Measurements from ENCODE around the gene DCLK2.
A peak's percentile ranks its signal among the peaks of the same experiment; 100 is the strongest.
"Not testable (repeated sequence)": the region's sequence is repeated elsewhere in the genome, so short reads cannot be mapped to it uniquely, and the experiment has no call there.

The DCLK2 gene

DNA sequence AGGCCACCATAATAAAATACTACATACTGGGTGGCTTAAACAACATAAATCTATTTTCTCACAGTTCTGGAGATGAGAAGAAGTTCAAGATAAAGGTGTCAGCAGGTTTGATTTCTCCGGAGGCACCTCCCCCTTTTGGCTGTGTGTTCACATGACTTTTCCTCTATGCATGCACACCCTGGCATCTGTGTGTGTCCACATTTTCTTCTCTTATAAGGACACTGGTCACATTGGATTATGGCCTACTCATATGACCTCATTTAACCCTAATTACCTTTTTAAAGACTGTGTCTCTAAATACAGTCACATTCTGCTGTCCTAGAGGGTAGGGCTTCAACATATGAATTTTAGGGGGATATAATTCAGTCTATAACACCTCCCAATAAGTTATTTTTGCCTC is 79.8 kb downstream of the DCLK2 start:
- no peak for DNase-seq

DNA sequence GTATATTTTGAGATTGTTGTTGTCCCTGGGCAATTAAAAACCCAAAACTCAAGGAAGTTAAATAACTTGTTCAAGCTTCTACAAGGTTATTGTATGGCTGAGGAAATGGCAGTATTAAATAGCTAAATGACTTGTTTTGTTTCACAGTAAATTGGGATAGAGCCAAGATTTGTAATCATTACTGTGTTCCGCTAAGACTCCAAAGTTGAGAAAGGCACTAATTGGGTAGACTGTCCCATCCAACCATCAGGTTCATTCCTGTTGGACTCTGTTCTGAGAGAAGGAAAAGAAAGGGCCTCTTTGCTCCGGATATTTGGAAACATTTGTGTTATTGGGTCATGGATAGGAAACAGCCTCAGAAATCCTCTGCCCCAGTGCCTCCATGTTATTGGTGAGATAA is 82.2 kb downstream of the DCLK2 start:
- no peak for DNase-seq

DNA sequence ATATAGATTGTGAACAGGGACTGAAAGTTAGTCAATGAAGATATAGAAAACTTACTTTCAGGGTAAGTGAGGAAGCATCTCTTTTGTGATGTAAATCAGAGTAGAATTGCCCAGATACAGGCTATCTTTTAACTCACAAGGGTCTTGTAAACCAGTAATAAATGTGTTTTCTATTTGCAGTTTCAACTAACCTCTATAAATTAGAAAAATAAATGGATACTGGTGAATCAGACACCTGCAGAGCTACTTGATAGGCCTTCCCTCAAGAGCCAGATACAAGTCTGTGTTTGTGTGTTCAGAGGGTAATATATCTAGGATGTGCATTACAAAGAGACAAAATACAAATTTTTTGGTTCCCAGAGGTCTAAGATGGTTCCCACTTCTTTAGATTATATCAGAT is 82.9 kb downstream of the DCLK2 start:
- DNase-seq: no peak

DNA sequence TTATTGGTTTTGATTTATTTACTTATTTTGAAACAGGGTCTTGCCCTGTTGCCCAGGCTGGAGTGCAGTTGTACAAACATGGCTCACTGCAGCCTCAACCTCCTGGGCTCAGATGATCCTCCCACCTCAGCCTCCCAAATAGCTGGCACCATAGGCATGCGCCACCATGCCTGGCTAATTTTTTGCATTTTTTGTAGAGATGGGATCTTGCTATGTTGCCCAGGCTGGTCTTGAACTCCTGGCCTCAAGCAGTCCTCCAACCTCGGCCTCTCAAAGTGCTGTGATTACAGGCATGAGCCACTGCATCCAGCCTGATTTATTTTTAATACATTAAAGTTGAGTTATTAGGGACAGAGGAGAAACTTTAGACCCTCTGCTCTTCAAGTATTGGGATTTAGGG is 83.8 kb downstream of the DCLK2 start:
- not testable (repeated sequence) for DNase-seq

DNA sequence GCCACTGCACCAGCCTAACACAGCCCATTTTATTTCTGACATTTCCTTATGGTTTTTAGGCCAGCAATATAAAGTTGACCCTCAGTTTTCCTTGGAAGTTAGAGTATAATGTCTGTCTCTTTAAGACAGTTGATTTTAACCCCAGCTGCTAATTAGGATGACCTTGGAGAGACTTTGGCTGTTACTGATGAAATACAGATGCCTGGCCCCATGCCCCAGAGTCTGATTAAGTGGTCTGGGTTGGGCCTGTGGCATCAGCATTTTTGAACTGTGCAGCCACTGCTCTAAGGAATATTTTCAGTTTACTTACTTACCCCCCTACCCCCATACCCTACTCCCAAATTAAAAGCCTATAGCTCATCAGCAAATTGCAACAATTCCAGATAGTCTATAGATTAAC is 85.8 kb downstream of the DCLK2 start:
- no peak for DNase-seq

DNA sequence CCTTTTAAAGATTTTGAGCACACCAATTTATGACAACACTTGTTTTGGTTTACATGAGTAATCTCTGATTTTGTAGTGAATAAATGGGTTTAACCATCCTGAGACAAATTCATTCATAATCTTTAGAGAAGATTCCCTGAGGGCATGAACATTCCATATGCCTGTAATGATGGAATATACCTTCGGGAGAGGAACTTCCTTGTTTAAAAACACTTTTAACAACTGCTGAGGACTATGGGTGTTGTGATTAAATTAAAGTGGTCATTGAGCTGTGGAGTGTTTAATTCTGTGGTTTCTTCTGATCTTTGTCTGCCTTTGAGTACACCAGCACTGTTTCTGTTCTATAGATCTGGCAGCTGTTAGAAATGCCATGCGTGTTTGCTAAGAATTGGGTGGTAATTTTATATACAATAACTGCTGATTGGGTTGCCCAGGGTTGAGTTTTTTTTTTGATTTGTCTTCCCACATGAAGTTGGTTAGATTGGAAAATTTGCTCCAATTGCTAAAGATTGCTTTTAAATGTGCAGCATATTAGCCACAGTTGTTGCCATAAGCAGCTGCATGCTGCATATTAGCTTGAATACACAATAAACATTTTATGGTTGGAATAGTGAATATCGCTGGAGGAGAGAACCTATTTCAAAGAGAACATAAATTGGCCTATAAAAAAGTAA is 86.8 kb downstream of the DCLK2 start:
- no peak for DNase-seq

DNA sequence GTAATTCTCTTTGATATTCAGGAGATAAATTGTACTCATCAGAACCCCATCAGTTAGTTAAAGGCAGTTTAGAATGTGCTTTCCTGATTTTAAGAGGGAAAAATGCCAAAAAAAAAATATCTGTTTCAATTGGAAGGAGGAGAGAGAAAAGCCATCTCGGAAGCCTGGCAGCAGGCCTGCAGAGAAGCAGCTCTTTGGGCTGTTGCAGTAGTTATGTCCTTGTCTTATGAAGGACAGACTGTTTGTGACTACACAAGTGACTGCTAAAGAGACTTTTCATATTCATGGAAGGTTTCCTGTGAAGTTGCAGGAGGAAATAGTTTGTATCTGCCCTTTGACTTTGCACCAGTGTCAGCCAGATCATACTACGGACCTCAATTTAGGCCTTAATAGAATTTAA is 88.8 kb downstream of the DCLK2 start:
- DNase-seq: no peak

DNA sequence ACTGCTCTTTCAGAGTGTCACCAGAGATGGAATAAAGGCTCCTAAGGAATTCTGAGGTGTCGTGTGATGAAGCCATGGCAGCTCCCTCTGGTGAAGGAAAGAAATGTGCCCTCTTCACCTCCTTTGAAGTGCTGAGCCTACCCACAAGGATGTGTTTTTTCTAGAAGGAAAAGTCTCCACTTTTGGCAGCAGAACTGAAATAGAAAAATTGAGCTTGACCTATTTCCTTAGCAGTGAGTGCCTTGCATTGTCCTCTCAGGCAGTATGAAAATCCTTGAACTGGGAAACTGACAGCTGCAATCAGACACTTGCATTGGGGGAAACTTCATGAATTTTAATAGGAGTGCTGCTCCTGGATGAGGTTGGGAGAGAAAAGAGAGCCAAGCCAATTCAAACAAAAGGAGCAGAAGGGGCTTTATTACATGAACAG is 95.2 kb downstream of the DCLK2 start:
- peak; percentile 53 for DNase-seq

DNA sequence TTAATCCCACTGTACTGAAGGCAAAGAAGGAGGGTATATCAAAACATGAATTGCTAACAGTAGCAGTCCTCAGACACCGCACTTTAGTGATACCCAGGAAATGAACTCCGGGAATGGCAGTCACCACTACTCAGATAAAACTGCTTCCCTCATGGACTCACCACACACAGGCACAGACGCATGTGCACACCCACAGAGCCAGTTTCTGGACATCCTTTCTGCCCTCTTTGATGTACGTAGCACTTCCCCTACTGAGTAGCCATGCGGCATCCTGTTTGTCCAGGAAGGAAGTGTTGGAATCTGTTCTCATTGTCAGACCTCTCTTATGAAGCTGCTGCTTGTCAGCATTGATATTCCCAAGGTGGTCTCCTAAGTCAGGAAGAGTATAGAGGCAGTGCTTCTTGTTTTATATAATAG is 95.7 kb downstream of the DCLK2 start:
- DNase-seq: peak; percentile 33

DNA sequence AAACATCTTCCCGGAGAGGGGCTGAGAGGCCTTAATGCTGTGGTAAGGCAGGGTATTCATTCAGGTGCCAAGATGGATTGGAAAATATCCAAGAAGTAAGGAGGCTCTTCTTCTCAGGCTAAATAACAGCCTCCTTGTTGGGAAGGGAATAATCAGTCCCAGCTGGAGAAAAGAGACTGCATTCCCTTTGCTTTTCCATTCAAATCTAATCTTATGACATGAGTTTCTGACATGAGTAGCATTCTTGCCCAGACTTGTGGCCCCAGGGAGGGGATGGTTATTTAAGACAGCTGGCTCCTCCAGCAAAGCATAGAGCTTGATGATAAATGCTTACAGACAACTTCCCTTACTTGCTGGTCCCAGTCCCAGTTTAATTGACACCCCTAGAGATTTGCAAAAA is 98.3 kb downstream of the DCLK2 start:
- DNase-seq: no peak

DNA sequence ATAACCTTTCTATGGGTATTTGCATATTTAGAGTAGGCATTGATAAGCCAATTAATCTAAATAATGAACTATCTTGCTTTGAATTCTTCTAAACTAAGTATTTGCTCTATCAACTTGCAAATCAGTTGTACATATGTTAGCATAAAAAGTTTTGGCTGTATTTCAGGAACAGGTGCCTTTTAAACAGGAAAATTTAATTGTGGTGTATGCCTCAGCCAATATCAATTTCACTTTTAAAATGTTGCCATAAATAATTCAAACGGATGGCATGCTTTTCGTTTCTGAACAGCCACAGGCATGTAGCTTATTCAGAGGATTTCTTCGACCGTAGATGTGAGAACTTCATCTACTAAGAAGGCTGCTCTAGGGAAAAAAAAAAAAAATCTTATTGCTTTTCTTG is 99.9 kb downstream of the DCLK2 start:
- peak; percentile 68 for DNase-seq

DNA sequence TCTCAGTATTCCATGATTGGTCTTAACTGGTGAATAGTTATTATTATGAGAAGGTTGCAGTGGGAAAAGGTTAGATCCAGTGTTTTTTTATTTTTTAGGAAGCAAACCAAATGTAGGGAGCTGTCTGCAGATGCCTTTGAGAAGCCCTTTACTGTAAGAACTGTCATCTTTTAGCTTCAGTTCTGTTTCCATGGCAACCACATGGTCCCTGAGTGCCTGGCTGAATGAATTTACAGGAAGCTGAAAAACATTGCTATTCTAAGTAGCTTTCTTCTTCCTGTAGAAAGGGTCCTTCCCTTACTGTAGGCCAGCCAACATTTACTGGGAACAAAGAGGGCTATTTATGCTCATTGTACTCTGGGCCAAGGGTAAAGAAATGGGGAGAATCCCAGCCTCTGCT is 103.3 kb downstream of the DCLK2 start:
- DNase-seq: no peak

DNA sequence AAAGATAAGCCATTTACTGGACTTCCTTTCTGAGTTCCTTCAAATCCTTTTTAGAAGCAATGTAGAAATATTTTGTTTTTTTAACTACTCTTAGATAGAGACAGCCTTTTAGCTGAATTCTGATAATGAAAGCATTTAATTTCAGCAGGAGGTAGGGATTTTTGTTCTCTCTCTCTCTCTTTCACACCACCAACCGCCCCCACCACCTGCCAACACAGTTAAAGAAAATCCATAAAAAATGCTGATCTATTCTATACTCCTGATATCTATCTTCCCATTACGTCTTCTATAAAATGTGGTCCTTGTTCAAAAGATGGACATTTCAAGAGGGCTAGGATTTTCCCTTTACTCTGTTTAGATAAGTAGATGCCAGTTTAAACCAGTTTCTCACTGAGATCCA is 104.5 kb downstream of the DCLK2 start:
- DNase-seq: no peak

DNA sequence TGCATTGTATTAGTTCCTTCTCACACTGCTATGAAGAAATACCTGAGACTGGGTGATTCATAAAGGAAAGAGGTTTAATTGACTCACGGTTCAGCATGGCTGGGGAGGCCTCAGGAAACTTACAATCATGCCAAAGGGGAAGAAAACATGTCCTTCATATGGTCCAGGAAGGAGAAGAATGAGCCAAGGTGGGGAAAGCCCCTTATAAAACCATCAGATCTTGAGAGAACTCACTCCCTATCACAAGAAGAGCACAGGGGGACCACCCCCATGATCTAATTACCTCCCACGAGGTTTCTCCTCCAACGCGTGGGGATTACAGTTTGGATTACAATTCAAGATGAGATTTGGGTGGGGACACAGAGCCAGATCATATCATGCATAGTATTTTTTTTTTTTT is 106.8 kb downstream of the DCLK2 start:
- DNase-seq: not testable (repeated sequence)

DNA sequence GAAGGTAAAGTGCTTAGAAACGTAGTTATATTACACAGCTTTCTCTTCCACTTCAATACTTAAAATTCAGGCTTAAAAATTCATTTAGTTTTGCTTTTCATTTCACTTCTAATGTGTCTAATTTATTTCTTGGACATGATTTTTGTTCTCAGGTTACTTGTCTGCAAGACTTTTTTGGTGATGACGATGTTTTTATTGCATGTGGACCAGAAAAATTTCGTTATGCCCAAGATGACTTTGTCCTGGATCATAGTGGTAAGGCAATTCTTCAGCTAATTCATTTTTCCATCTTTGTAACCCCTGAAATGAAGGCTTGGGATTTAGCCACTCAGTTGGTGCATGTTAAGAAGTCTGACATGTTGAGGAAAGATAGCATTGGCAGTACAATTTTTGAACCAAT is 114.7 kb downstream of the DCLK2 start:
- no peak for DNase-seq

DNA sequence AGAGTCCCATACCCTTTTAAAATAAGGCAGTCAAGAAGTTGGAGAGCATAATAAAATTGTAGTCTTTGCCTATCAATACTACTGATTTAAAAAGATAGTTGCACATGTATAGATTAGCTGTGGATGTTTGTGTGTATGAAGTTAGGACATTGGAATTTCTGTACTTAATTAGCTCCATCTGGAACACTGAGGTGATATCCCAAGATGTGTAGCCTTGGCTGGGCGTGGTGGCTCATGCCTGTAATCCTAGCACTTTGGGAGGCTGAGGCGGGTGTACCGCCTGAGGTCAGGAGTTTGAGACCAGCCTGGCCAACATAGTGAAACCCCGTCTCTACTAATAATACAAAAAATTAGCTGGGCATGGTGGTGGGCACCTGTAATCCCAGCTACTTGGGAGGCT is 119.0 kb downstream of the DCLK2 start:
- not testable (repeated sequence) for DNase-seq

DNA sequence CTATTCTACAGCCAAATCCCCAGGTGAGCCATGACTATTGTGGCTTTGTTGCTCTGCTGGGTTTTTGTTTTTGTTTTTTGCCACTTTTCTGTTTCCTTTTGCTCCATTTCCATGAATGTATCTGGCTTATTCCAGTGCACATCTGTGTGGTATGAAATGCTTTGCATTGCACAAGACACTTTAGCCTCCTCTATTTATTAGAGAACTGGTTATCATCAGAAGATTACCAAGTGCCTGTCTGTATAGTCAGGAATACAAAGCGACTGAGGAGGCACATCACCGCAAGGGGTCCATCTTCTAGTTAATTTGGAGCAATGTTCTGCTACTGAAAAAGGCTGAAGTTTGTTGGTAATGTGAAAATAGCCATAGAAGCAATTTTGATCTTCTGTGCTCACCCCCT is 120.8 kb downstream of the DCLK2 start:
- DNase-seq: no peak

DNA sequence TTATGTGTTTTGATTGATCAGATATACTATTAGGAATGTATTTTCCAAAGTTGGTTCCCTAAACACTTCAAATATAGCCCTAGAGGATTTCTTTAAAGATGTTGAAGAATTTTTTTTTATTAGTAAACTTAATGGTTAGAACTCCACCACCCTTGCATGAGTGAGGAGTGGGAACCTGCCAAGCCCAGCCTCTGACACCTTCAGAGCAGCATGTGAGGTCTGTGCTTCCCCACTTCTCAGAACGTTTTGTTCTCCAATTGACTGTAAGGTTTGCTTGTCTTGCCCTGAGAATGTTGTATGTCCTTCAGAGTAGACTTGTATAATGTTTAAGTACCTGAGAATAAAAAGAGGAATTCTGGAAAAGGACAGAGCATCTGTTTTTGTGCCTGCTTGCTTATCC is 126.8 kb downstream of the DCLK2 start:
- no peak for DNase-seq

DNA sequence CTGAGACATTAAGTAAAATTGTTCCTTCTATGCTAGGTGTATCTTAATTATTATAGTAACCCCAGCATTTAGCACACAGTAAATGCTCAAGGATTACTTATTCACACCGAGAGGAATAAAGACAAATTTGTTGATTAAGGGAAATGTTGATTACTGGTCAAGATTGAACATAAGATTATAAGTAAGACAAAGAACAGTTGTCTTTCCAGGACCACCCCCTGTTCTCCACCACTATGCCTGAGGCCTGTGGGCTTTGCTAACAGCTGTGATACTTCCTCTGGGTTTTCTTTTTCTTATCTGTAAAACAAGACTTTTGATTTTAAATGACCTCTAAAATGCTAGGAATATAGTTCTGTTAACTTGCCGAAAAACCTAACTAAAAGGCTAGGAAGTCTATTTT is 128.0 kb downstream of the DCLK2 start:
- no peak for DNase-seq

DNA sequence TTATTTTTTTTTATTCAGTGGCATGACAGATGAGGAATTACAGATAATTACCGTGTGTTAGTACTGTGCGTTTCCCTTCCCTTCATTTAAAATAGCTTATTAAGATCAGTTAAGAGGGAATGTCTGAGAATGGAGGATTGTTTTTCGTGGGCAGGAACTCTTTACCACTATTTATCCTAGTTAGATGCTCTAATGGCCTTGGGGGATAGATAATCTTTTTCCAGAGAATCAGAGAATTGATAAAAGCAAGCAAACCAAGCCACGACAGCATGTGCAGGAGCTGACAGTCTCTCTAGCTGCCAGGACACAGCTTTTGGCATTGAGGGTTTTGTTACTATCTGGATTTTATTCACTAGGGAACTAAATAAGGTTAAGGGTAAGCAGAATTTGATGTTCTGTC is 128.7 kb downstream of the DCLK2 start:
- no peak for DNase-seq

DNA sequence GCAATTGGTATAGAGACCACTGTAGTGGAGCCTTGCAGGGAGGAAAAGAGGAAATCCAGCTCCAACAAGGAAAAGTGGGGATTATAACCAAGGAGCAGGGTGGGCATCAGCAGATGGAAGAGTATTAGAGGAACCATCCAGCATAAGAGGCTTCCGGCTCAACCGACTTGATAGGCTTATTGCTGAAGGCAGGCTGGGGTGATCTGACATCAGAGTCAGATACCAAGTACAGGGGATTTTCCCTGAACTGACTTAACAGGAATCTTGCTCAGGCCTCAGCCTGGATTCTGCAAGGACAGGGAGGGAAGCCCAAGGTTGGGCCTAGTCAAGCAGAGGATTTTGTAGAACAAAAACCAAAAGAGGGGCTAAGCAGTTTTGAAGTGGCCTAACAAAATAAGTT is 129.6 kb downstream of the DCLK2 start:
- no peak for DNase-seq

DNA sequence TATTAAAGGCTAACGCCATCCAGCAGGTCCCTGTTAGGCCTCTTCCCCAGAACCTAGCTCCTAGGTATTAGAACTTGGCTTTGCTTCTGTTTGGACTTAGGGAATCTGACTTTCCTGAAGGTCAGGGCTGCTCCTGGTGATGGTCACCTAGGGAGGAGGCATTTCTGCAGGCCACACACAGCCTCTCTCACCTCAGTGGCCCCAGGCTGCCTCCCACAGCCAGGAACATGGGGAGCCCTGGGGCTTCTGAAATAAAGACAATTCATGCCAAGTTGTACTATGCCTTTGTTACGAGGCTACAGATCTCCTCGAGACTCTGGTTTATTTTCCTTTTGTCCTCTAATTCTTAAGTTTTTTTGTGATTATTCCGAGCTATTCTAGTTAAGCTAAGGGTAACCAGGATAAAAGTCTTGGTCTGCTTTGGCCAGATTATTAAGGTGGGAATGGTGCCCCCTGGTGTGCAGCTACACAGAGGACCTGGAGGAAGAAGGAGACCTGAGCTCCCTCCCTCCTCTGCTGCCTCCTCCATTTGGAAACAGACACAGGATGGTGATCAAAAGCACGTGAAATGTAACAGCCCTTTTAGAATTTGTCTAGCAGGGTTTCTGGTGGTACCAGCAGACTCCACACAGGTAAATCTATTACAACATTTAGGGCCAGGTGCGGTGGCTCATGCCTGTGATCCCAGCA is 131.0 kb downstream of the DCLK2 start:
- DNase-seq: peak; percentile 16

DNA sequence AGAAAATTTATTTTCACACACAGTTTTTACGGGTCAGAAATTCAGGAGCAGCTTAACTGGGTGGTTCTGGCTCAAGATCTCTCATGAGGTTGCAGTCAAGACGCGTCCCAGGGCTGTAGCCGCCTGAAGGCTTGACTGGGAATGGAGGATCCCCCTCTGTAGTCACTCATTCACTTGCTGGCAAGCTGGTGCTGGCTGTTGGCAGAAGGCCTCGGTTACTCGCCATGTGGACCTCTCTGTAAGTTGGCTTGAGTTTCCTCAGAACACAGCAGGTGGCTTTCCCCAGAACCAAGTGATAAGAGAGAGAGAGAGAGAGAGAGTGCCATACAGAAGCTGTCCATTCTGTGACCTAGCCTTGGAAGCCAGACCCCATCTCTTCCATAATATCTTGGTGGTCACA is 132.8 kb downstream of the DCLK2 start:
- no peak for DNase-seq

DNA sequence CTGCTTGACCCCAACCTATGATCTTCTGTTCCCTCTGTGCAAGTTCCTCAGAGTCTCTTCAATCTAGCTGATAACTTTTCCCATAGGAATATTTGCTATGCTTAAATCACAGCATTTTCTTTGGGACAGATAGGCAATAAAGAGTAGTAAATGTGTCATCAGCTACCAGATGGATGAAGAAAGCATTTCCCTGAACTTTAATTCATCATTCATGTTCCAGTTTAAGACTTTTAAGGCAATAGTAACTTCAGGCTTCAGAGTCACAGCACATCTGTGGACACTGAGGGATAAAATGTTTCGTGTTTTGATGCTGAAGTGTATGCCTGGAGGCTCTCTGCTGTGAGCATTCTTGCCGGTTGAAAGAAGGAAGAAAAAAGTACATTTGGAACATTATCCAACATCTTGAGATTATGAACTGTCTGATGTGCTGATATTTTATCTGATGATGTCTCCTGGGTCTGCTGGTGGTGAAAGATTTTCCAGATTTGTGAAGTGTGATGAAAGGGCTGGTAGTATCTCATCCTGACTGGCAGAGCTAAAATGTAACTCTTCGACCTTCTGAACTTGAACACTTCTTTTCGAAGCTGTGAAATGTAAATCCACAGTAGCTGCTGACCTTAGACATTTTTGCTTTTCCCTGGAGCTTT is 133.7 kb downstream of the DCLK2 start:
- DNase-seq: no peak

DNA sequence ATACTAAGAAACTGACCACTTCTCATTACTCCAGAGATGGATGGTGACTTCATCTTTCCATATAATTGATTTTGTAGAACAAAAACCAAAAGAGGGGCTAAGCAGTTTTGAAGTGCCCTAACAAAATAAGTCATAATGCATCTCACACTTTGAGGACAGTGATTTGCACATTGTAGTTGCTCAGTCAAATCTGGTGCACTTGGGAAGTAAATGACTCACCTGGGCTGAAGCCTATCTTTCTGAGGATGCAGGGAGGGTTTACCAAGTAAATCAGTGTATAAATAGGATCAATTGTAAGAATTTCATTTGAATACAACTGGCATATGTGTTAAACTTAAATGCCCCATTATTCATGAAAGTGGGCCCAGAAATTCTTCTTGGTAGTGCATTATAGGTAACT is 134.2 kb downstream of the DCLK2 start:
- no peak for DNase-seq

All from NCI-H526 treated with DMSO at 0.1 percent for 48 hours (cell line).